ENCODE measurements around the gene SPATA2. TPM values are rescaled to one million over a fixed set of nuclear protein-coding genes. Genes with fewer than 3 reads are reported as not detected.

The SPATA2 gene
- total RNA-seq, 1 donor from 2014 or later = 4.0 TPM

- Histone ChIP-seq H4K20me1 (ENCODE audit: low read depth) (peaks cover 30% of the 10 kb centered on the region), H3K4me2 (no peak overlapping the region), H3K4me1 (peaks cover 5% of the 10 kb centered on the region), H3K27ac (no peak overlapping the region), H3K9me3 (ENCODE audit: low read depth) (no peaks in the 10 kb centered on the region), H3F3A (ENCODE audit: low read depth) (no peaks in the 10 kb centered on the region), H3K4me3 (no peak overlapping the region), H2AFZ (replicated peaks) (no peak overlapping the region), H3K36me3 (no peaks in the 10 kb centered on the region), H3K79me2 (ENCODE audit: low read depth) (peaks cover 45% of the 10 kb centered on the region), H3K9ac (no peak overlapping the region), H3K27me3 (no peaks in the 10 kb centered on the region)
- Mint-ChIP-seq H3K27me3 (ENCODE audit: insufficient read depth, low read depth) (peaks cover 2% of the 10 kb centered on the region), H3K27ac (peak overlapping the region; percentile 9), H3K4me3 (no peak overlapping the region), H3K36me3 (peaks cover 5% of the 10 kb centered on the region), H3K4me1 (peaks cover 23% of the 10 kb centered on the region), H3K9me3 (no peaks in the 10 kb centered on the region)
- TF ChIP-seq EZH2 (IDR thresholded peaks at IDR 0.05) (no peak), EZH2phosphoT487 (IDR thresholded peaks at IDR 0.05) (no peak), CTCF (IDR thresholded peaks at IDR 0.05) (no peak)
- no peak for DNase-seq (ENCODE audit: low spot score)
These were observed 7.1 kb downstream of the SPATA2 start for GRCh38 chr20:49908258-49908565.

GRCh38 chr20:49907405-49908257 is 7.7 kb downstream of the SPATA2 start:
- Mint-ChIP-seq H3K27me3 (ENCODE audit: insufficient read depth, low read depth) (peaks cover 2% of the 10 kb centered on the region), H3K4me3 (no peak overlapping the region), H3K36me3 (peaks cover 5% of the 10 kb centered on the region), H3K4me1 (peaks cover 23% of the 10 kb centered on the region), H3K9me3 (no peaks in the 10 kb centered on the region), H3K27ac (peak overlapping the region; percentile 46)
- no peak overlapping the region for H3K9ac ChIP-seq
- H3K79me2 ChIP-seq (ENCODE audit: low read depth) = peaks cover 39% of the 10 kb centered on the region
- no peaks in the 10 kb centered on the region for H3F3A ChIP-seq (ENCODE audit: low read depth)
- H3K4me2 ChIP-seq = no peak overlapping the region
- H2AFZ ChIP-seq (replicated peaks) = no peak overlapping the region
- no peaks in the 10 kb centered on the region for H3K27me3 ChIP-seq
- TF ChIP-seq CTCF (IDR thresholded peaks at IDR 0.05) (no peak), EZH2 (IDR thresholded peaks at IDR 0.05) (no peak), EZH2phosphoT487 (IDR thresholded peaks at IDR 0.05) (no peak)
- H3K36me3 ChIP-seq = no peaks in the 10 kb centered on the region
- H3K4me3 ChIP-seq = no peak overlapping the region
- H4K20me1 ChIP-seq (ENCODE audit: low read depth) = peaks cover 25% of the 10 kb centered on the region
- no peak overlapping the region for H3K27ac ChIP-seq
- no peaks in the 10 kb centered on the region for H3K9me3 ChIP-seq (ENCODE audit: low read depth)
- peaks cover 5% of the 10 kb centered on the region for H3K4me1 ChIP-seq
- no peak for DNase-seq (ENCODE audit: low spot score)

- Mint-ChIP-seq H3K9me3 (no peaks in the 10 kb centered on the region), H3K4me3 (peak overlapping the region; percentile 16), H3K36me3 (peaks cover 5% of the 10 kb centered on the region), H3K4me1 (peaks cover 21% of the 10 kb centered on the region), H3K27ac (no peak overlapping the region), H3K27me3 (ENCODE audit: insufficient read depth, low read depth) (peaks cover 2% of the 10 kb centered on the region)
- Histone ChIP-seq H3K27me3 (no peaks in the 10 kb centered on the region), H3K9ac (no peak overlapping the region), H4K20me1 (ENCODE audit: low read depth) (peaks cover 19% of the 10 kb centered on the region), H2AFZ (replicated peaks) (no peak overlapping the region), H3K4me3 (no peak overlapping the region), H3K4me1 (peaks cover 5% of the 10 kb centered on the region), H3K4me2 (no peak overlapping the region), H3F3A (ENCODE audit: low read depth) (no peaks in the 10 kb centered on the region), H3K79me2 (ENCODE audit: low read depth) (peaks cover 29% of the 10 kb centered on the region), H3K36me3 (no peaks in the 10 kb centered on the region), H3K9me3 (ENCODE audit: low read depth) (no peaks in the 10 kb centered on the region), H3K27ac (no peak overlapping the region)
- TF ChIP-seq CTCF (IDR thresholded peaks at IDR 0.05) (no peak), EZH2 (IDR thresholded peaks at IDR 0.05) (no peak), EZH2phosphoT487 (IDR thresholded peaks at IDR 0.05) (no peak)
- DNase-seq (ENCODE audit: low spot score) = no peak
These were observed 8.6 kb downstream of the SPATA2 start for GRCh38 chr20:49906615-49907154.
